HG03575 (cell line): ENCODE measurements around the gene SYNPO.

Experiments used
- ATAC-seq: cut with Tn5 transposase; IDR thresholded peaks from one replicate; pipeline ENCODE4 v1.9.1; 2021; ENCODE audit not compliant: unreplicated experiment, insufficient number of reproducible peaks, low FRiP score; ENCODE audit errors: extremely low read depth

SYNPO gene

DNA sequence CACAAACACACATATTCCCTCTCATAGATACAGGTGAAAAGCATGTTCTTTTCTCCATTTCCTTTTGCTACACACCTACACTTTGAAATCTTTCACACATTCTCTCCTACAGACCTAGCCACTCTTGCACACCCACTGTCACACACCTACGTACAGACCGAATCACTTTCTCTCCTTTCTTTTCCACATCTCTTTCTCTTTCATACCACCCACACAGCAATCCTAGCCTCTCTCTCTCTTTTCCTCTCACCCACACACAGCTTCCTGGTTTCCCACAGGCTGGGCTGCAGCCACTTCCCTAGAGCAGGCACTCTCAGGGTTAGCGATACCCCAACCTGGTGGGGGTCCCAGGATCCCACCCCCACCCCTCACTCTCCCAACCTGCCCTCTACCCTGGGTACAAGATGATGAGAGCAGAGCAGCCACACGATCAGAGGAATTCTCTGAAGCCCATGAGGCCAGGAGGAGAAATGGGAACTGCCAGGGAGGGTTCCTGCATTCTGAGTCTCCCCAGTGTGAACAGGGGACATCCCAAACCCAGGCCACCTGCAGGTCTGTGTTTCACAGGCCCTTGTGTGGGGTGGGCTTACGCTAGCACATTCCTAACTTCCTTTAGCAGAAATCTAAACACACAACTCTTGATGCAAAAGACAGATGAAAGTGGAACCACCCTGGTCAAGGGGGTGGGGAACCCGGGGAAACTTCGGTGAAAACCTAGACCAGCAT, 17.1 kb upstream of the SYNPO start:
- no peak for ATAC-seq

DNA sequence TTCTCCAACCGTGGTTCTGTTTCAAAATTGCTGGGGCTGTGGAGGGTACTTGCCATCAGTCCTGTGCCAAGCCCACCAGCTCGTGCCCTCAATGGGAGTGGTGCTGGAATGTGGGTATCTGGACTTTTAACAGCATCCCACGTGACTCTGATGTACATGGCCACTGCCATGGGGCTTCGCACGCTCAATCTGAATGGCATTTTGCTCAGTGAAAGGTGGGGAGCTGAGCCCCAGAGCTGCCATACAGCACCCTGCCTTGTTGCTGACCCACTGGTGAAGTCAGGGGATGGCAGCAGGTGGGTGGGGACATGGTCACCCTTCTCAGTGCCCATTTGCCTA, 16.6 kb upstream of the SYNPO start:
- ATAC-seq, result no peak

DNA sequence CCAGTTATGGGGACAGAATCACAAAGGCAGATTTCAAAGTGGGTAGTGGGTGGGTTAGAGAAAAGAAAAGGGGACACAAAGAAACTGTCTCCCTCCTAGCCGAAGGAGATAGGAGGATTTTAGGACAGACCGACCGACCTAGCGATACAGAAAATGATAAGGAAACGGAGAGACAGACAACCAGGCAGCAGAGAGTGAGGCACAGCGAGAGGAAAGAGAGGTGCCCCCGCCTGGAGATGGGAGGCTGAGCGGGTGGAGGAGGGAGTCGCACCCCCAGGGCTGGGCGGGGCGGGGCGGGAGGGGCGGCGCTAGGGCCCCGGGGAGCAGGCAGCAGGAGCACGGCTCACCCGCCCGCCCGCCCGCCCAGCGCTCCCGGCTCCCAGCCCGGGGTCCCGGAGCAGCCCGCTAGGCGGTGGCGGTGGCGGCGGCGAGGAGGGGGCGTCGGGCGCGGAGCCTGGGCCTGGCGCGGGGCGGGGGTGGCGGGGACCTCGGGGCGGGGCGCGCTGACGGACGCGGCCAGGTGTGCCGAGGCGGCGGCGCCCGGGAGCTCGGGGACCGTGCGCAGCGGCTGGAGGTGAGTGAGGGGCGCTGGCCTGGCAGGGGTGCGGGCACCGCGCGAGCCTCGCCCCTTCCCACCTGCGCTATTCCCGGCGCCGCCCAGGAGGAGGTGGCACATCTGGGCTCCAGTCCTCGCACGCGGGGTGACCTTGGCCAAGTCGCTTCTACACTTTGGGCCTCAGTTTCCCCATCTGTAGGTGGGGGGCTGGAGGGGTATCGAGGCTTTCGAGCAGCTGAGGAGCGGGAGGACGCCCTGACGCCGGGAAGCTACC, 15.9 kb upstream of the SYNPO start:
- ATAC-seq, result no peak

DNA sequence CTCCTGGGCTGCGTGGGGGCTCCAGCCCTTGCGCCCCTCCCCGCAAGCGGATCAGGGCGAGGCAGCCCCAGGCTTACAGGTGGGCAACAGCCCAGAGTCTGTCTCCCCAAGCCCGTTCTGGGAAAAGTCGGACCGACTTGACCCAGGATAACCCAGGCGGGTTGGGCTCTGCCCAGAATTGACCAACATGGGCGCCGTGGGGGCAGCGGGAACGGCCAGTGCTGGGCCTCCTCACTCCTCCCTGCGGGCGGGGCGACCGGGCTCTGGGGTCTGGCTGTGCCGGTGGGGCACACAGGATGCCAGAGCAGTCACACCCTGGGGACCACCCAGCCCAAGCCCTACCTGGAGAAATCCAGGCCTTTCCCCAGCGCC, 15.3 kb upstream of the SYNPO start:
- ATAC-seq, result no peak

DNA sequence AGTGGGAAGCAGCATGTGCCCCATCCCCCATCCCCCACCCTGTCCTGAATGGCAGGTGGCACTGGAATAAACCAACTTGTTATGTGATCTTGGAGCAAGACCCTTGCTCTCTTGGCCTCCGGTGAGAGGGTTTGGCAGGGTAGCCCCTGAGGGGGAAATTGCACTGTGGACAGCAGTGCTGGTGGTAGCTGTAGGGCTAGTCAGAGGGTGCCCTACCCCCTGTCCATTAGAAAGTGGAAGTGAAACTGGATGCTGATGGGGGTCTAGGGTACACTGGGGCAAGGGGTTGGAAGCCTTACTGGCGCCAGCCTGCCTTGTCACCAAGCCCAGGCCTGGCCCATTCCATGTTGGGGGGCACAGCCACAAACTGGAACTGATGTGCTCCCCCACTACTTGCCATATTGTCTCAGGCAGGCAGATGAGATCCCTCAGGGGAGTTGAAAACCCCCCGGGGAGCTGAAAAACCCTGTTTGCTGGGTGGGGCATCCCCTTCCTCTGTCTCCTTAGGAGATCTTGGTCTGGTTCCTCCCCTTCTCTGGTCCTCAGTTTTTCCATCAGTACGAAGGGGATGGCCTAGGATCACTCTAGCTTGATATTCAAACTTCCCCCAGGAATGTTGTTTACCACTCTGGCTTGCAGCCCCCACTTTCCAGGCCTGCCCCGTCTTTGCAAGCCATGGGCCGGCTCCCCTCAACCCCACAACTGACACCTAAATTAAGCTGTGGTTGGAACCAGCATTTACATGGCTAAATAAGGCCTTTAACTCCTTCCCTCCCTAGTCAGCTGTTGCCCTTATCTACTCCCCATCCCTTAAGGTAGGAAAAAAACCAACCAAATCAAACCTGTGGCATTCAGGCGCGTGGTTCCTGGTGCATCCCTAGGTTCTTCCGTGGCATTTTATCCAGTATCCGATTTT, 14.4 kb upstream of the SYNPO start:
- no peak for ATAC-seq

DNA sequence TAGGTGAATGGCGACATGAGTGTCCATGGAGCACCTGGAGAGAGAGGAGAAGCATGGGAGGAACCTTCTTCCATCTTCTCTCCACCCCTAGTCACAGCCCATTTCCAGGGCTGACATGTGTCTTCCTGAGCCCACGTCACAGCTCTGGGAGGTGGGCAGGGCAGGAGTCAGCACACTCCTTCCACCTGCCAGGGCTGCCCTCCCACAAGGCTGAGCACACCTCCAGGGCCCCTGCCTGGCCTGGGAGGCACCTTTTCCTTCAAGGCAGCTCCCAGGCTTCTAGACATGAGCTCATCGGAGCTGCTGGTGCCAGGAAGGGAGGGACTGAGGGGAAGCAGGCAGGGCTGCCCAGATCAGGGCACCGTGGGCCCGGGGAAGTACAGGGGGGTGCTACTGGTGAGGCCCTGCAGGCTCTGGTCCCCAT, 13.6 kb upstream of the SYNPO start:
- no peak for ATAC-seq

DNA sequence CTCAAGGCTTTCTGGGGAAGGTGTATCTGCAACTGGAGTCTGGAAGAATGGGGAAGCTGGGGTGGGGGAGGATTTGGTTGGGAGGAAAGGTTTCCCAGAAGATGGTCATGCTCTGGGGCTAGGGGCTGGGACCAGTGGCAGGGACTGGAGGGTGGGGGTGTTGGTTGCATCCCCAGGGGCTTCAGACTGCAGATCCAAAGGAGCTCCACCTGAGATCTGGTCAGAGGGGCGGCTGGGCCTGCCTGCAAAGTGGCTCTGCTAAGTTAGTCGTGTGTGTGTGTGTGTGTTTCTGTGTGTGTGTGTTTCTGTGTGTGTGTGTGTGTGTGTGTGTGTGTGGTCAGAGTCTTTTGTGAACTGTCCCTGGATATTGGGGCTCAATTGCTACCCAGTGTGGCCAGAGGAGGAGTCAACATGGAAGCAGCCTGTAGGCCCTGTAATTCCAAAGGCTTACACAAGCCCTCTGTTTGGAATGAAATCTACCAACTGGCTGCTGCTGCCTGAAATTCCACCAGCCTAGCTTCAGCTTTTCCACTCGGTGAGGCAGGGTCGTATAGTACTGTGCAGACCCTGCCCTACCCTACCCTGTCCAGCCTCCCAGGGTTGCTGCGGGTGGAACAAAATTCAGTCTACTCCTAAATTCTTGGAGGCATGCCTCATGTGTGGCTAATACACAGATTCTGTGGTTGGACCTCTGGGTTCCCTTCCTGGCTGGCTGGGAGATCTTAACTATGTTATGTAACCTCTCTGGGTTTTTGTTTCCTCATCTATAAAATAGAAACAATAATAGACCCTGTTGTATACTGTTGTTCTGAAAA, 12.5 kb upstream of the SYNPO start:
- no peak for ATAC-seq

DNA sequence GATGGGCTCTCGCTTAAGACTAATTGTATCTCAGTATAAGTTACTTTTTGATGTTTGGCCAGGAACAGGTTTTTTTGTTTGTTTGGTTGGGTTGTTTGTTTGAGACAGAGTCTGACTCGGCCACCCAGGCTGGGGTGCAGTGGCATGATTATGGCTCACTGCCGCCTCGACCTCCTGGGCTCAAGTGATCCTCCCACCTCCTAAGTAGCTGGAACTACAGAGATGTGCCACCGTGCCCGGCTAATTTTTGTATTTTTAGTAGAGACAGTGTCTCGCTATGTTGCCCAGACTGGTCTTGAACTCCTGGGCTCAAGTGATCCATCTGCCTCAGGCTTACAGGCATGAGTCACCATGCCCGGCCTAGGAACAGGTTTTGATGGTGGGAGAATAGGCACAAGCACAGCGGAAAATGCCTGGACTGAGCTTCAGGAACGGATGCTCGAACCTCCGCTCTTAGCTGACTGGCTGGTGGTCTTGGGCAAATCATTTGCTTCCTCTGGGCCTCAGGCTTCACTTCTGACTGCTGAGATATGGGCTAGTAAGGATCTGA, 11.4 kb upstream of the SYNPO start:
- no peak for ATAC-seq

DNA sequence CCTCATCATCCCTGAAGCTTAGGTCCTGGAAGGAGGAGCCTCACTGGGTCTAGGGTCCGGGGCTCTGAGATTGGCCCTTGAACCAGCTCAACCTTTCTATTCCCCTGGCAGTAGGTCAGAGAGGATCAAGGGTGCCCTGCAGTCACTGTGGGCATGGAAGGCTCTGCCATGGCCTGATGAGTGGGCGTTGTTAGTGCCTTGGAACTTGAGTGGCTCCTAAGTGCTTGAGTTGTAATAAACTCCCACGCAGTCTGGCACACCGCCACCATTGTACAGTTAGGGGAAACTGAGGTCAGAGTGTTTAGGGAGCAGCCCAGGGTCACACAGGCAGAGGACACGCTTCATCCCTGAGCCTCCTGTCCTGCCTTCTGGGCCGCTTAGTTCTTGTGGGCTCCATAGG, 10.4 kb upstream of the SYNPO start:
- ATAC-seq, result no peak

DNA sequence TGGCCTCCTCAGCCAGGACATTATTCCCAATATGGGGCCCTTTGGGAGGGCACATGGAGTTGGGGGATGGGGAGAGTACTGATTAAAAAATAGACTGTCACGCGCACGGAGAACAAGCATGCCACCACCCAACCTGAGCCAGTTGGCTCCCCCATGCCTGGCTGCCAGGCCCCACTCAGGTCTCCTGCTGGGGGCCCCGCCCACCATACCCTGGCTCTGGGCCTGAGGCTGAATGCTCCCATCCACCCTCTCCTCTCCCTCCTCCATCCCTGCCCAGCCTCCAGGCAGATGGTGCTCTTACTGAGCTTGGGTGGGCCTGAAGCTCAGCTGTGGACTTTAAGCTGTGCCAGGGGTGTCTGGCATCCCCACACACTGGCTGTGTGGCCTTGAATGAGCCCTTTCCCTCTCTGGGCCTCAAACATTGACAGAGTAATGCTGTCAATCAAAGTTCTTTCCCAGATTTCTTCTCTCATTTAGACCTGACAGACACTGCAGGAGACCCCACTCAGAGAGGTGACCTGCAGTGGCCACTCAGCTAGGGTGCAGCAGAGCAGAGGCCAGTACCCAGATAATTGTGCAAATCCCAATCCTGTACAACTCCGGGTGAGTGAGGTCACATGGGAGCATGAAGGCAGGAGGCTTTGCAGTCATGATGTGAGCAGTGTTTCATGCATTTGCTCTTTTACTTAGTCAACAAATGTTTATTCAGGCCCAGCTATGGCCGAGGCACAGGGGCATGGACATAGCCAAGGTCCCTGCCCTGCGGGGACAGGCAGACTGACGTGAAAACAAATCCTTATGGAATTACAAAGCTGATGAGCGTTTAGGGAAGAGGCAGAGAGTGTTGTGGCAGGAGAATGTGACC, 9.8 kb upstream of the SYNPO start:
- no peak for ATAC-seq

DNA sequence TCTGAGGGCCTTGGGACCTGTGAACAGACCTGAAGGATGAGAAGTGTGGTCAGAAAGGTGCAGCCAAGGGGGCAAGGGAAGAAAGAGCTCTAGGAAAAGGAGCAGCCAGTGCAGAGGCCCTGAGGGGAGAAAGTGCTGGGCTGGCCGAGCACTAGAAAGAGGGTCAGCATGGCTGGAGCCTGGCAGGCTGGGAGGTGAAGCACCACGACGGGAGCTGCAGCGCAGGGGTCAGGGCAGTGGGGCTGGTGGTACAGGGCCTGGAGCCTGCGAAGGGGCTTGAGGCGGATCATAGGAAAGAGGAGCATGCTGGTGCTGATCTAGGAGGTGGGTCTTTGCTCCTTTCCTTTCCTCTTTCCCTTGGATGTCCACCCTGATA, 9.1 kb upstream of the SYNPO start:
- ATAC-seq, result no peak

DNA sequence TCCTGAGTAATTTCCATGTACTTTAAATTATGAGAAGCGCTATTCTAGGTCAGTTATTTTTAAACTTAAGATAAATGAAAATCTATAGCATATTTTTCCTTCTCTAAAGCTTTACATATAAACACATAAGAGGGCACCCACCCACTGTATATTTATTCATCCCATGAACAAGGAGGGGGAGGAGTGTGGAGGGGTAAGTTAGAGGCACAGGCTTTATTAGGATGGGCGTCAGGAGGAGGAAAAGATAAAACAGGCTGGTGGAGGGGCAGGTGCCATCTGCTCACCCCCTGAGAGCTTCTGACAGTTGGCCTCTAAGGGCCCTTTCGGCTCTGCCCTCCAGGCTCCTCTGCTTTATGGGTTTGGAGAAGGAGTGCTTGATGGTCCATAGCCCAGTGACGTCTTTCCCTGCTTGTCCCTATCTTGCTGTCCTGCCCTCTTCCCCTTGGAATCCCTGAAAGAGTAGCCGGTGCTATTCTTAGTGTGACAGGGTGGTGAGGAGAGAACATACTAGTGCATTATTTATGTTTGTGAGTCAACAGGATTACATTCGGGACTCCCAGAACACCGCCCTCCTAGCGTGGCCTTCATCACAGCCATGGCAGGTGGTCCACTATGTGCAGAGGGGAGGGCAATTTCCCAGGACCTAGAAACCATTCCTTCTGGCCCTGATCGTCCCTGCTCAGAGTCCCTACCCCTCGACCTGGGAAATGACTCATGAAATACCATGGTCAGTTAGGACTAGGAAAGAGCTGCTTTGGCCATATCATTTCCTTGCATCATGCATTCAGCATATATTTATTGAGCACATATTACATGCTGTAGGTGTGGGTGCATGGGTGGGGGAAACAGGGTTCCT, 7.9 kb upstream of the SYNPO start:
- ATAC-seq, result no peak

DNA sequence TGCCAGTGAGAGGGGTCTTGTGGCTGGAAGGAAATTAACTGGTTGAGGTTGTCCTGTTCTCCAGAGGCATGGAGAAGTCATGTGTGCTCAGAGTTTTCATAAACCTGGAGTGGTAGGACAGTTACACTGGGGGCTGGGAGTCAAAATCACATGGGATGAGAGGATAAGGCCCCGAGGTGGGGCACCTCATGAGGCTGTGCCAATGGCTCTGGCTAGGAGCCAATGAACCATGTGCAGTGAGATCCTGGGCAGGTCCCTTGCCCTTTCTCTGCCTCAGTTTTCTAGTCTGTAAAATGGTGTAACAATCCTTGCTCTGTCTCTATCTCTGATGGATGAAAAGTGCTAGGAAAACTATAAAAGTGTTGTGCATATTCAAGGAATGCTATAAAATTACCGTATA, 7.0 kb upstream of the SYNPO start:
- no peak for ATAC-seq

DNA sequence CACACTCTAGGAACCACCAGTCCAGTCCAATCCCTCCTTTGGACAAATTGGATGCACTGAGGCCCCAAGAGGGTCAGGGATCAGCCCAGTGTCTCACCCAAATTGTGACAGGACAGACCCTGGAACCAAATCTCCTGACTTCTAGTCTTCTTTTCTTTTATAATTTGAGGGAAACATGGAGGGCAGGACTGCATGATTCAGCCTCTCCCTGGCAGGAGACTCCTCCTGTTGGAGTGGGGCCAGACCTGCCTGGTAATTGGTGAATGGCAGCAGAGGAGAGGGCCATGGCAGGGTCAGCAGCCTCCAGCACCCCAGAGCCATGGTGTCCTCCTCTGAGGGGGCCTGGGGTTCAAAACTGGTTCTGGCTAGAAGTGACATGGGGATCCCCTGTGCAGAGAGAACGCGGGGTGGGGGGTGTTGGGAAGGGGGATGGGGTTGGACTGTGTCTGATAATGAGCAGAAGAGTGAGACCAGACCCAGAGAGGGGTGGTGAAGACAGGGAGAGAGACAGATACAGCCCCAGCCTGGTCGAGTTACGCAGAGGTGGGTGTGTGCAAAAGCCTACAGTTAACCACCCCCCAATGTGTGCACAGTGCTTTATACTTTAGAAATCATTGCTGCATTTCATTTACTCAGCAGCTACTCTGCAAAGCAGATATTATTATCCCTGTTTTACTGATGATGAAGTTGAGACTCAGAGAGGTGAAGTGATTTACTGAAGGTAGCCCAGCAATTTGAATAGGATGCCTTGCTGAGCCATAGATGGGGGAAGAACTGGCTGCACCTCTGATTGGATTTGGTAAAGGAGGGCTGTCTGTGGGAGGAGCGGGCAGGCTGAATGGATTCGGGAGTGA, 3.8 kb upstream of the SYNPO start:
- ATAC-seq, result no peak

DNA sequence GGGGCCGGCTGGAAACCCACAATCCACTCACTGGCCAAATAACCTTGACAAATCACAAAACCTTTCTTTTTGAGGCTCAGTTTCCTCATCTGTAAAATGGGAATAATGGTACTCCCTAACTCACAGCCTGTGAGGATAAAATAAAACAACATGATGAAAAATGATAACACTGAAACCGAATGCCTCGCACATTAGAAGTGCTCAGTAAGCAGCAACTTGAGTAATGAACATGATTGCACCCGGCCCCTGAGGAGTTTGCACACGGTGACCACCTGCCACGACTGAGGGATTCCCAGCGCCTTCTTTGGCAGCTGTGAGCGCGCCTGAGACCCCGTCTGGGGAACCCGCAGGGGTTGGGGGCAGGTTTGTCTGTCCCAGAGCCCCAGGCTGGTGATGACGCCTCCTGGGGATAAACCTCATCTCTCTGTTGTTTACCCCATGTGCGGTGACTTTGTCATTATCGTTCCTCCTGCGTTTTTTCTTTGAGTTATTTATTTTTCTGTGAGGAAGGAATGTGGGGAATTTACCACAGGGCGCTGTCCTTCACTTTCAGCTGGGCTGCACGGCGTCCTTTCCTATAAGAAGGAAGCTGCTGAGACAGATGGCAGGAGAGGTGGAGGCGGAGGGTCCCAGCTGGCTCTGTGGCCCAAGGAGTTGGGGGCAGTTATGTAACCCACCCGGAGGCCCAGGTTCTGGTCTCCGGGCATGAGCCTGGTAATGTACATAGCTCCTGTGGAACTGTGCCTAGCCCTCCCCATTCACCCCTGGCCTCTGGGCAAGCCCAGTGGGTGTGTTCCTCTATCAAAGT, 3.0 kb upstream of the SYNPO start:
- no peak for ATAC-seq
